Gastroesophageal sphincter (tissue), 4 donors: ENCODE data around the gene SPINT1. TPM values are rescaled to one million over a fixed set of nuclear protein-coding genes. Genes with fewer than 3 reads are reported as not detected.

Source experiments
- ATAC-seq: fragments of 150-250 bp; one replicate; pipeline ENCODE4 v1.9.1; 2016; ENCODE audit warnings: mild to moderate bottlenecking, moderate library complexity
- H3K27ac ChIP-seq, 4 donors: fragments of 200-600 bp; sonication (generic) in 3 of 4; 1 replicate in 3 of 4; 2 replicates in 1 of 4; pipeline ENCODE4 v1.5.1; 2016 to 2019
- H3K27me3 ChIP-seq: fragments of 200-600 bp; sonication (generic); one replicate; pipeline ENCODE4 v1.5.1; 2019
- H3K36me3 ChIP-seq, 2 donors: fragments of 200-600 bp; sonication (generic); one replicate each; pipeline ENCODE4 v1.5.1; 2019; ENCODE audit warnings: control low read depth in 1 of 2
- H3K4me1 ChIP-seq, 3 donors: fragments of 200-600 bp; sonication (generic); 1 replicate in 2 of 3; 2 replicates in 1 of 3; pipeline ENCODE4 v1.5.1; 2016 to 2019; ENCODE audit warnings: control low read depth in 2 of 3
- H3K4me3 ChIP-seq, 2 donors: fragments of 200-600 bp; sonication (generic); one replicate each; pipeline ENCODE4 v1.5.1; 2019; ENCODE audit warnings: mild to moderate bottlenecking in 1 of 2, moderate library complexity in 1 of 2
- H3K9me3 ChIP-seq, 3 donors: fragments of 200-600 bp; sonication (generic); one replicate each; pipeline ENCODE4 v1.5.1; 2017 to 2019; ENCODE audit warnings: control low read depth in 2 of 3
- CTCF ChIP-seq, 4 experiments: fragments of 200-600 bp in 2 of 4; fragments of 450-650 bp in 2 of 4; sonication (generic) in 1 of 4; IDR thresholded peaks; one replicate each; pipeline ENCODE4 v1.5.1; 2017 to 2019; ENCODE audit warnings: antibody characterized with exemption in 4 of 4, mild to moderate bottlenecking in 2 of 4, moderate library complexity in 2 of 4
- EP300 ChIP-seq: sonication (generic); formaldehyde crosslinking; IDR thresholded peaks from one replicate; pipeline ENCODE4 v1.6.1; 2017; ENCODE audit warnings: antibody characterized with exemption, mild to moderate bottlenecking
- POLR2A ChIP-seq, 2 donors: fragments of 450-650 bp; IDR thresholded peaks; one replicate each; pipeline ENCODE4 v1.6.1; 2017; ENCODE audit warnings: antibody characterized with exemption in 2 of 2, mild to moderate bottlenecking in 2 of 2, moderate library complexity in 1 of 2
- POLR2AphosphoS5 ChIP-seq: sonication (generic); formaldehyde crosslinking; IDR thresholded peaks from one replicate; pipeline ENCODE4 v1.6.1; 2017; ENCODE audit warnings: antibody characterized with exemption
- WGBS, 2 donors: methylation state at CpG; one replicate each; pipeline ENCODE4 v1.1.5; 2018; ENCODE audit warnings: low coverage in 1 of 2; 5-methylcytosine and 5-hydroxymethylcytosine counted together
- total RNA-seq, 4 donors: library from RNA; depleted of rRNA; stranded (reverse); fragments of >200 nt; gene quantifications; one replicate each; pipeline ENCODE4 v1.1.0, GENCODE V29; 2016

The SPINT1 gene
- total RNA-seq, 4 donors from 2014 or later: 2.0 to 29.8 (median 2.8) TPM

- H3K4me3 ChIP-seq: peak overlapping the region; percentile 70 to 88
- H3K36me3 ChIP-seq: peaks cover 0 to 34% of the 10 kb centered on the region in 2 donors
- peak overlapping the region in 3 of 4 donors; percentile 96 to 98 (median 96) for H3K27ac ChIP-seq
- H3K4me1 ChIP-seq: peaks cover 3 to 42% (median 22%) of the 10 kb centered on the region in 3 donors
- no peaks in the 10 kb centered on the region for H3K27me3 ChIP-seq
- no peak for ATAC-seq
- WGBS, 2 donors: 5 to 15% methylated on average over 11 to 15 of the region's 19 CpGs
- H3K9me3 ChIP-seq: no peaks in the 10 kb centered on the region
- TF ChIP-seq CTCF (IDR thresholded peaks at IDR 0.05): no peak
- no peak for TF ChIP-seq EP300
- no peak for TF ChIP-seq POLR2AphosphoS5
- TF ChIP-seq POLR2A (IDR thresholded peaks at IDR 0.05): no peak
Observed at GRCh38 chr15:40807888-40808461, 35.9 kb upstream of the SPINT1 start.

GRCh38 chr15:40808861-40809450 lies 34.9 kb upstream of the SPINT1 start:
- Histone ChIP-seq H3K36me3 (peaks cover 0 to 44% of the 10 kb centered on the region in 2 donors), H3K4me3 (no peak overlapping the region), H3K27ac (no peak overlapping the region), H3K27me3 (no peaks in the 10 kb centered on the region), H3K9me3 (no peaks in the 10 kb centered on the region), H3K4me1 (peaks cover 3 to 37% (median 22%) of the 10 kb centered on the region in 3 donors)
- no peak for ATAC-seq
- 73% methylated on average over 5 of the region's 8 CpGs; no CpG with 5 or more reads in 1 of the 2 donors for WGBS, 2 donors
- TF ChIP-seq EP300 (no peak), POLR2A (IDR thresholded peaks at IDR 0.05) (no peak), CTCF (IDR thresholded peaks at IDR 0.05) (no peak), POLR2AphosphoS5 (no peak)

DNA sequence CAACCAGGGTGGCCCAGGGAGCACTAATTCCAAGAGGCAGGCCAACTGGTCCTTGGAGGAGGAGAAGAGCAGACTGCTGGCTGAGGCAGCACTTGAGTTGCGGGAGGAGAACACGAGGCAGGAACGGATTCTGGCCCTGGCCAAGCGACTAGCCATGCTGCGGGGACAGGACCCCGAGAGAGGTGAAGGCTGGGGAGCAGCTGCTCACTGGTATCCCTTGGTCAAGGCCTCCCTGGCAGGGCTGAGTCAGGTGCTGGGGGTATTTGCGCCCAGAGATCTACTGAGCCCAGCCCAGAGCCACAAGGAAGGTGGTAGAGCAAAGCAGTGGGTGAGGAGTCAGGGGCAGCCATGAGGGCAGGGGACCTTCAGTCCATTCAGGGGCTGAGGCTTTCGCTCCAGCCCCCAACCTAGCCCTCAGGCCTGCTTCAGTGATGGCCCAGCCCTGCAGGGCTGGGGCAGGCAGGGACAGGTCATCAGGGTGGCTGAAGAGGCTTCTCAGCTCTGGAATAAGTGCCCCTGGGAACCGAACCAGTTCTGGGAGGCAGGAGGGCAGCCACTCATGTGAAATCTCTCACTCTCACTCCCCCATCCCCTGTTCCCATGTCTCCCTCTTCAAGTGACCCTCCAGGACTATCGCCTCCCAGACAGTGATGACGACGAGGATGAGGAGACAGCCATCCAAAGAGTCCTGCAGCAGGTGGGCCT lies 31.0 kb upstream of the SPINT1 start:
- 80 to 100% methylated on average over 1 of the region's 12 CpGs for WGBS, 2 donors
- Histone ChIP-seq H3K27ac (no peak overlapping the region), H3K36me3 (peaks cover 0 to 57% of the 10 kb centered on the region in 2 donors), H3K27me3 (no peaks in the 10 kb centered on the region), H3K4me3 (no peak overlapping the region), H3K9me3 (no peaks in the 10 kb centered on the region), H3K4me1 (peaks cover 3 to 14% (median 13%) of the 10 kb centered on the region in 3 donors)
- ATAC-seq: no peak
- TF ChIP-seq POLR2A (IDR thresholded peaks at IDR 0.05): no peak
- no peak for TF ChIP-seq EP300
- no peak for TF ChIP-seq POLR2AphosphoS5
- TF ChIP-seq CTCF (IDR thresholded peaks at IDR 0.05): no peak

DNA sequence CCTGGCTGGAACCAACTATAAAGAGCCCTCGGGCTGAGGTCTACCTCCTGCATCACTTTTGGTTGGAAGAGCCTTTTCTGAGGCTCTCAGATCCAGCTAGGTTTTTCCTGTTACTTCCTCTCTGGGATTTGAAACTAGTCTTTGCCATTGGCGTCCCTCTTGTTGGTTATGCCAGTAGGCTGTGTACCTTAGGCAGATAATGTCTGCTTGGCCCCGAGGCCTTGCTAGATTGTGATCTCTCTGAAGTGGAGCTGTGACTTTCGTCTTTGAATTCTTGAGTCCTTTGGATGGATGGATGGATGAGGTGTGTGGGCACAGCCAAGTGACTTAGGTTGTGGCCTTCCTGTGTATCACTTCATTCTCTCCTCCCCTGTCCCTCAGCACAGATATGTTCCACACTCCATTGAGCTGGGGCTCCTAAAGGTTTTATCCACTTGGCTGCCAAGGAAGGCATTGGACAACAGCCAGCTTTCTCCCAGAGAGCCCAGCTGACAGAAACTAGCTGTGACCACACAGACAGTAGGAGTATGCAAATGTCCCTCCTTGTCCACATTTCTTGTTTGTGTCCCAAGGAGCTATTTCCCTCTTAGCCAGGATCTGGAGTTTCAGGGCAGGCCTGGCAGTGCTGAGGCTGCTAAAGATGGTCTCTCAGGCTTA lies 28.7 kb upstream of the SPINT1 start:
- H3K9me3 ChIP-seq: no peaks in the 10 kb centered on the region
- no peak for TF ChIP-seq EP300
- H3K4me3 ChIP-seq: no peak overlapping the region
- H3K4me1 ChIP-seq: no peaks in the 10 kb centered on the region
- no peaks in the 10 kb centered on the region for H3K27me3 ChIP-seq
- H3K36me3 ChIP-seq: peaks cover 0 to 45% of the 10 kb centered on the region in 2 donors
- no peak for ATAC-seq
- 48 to 100% methylated on average over 2 to 3 of the region's 4 CpGs for WGBS, 2 donors
- no peak overlapping the region for H3K27ac ChIP-seq

- peaks cover 5% of the 10 kb centered on the region for H3K27me3 ChIP-seq
- H3K9me3 ChIP-seq: no peaks in the 10 kb centered on the region
- H3K4me3 ChIP-seq: no peak overlapping the region
- no peak for ATAC-seq
- no peak for TF ChIP-seq POLR2A (IDR thresholded peaks at IDR 0.05)
- TF ChIP-seq EP300: no peak
- no peak for TF ChIP-seq POLR2AphosphoS5
- no peak for TF ChIP-seq CTCF (IDR thresholded peaks at IDR 0.05)
- H3K4me1 ChIP-seq: no peaks in the 10 kb centered on the region
- WGBS, 2 donors: 68 to 69% methylated on average over 7 of the region's 7 CpGs
- H3K36me3 ChIP-seq: peaks cover 0 to 12% of the 10 kb centered on the region in 2 donors
- H3K27ac ChIP-seq: no peak overlapping the region
Observed at GRCh38 chr15:40819048-40819447, 24.8 kb upstream of the SPINT1 start.
